HG03175 (cell line): ENCODE results near the gene PSMA8.
"Not testable (repeated sequence)": the region's sequence is repeated elsewhere in the genome, so short reads cannot be mapped to it uniquely, and the experiment has no call there.

Experiments used
- ATAC-seq: cut with Tn5 transposase; IDR thresholded peaks from one replicate; pipeline ENCODE4 v1.9.1; 2021; ENCODE audit warnings: mild to moderate bottlenecking, moderate library complexity; ENCODE audit not compliant: unreplicated experiment

PSMA8 gene

GRCh38 chr18:26228562-26229260 lies 95.0 kb downstream of the PSMA8 start:
- no peak for ATAC-seq

DNA sequence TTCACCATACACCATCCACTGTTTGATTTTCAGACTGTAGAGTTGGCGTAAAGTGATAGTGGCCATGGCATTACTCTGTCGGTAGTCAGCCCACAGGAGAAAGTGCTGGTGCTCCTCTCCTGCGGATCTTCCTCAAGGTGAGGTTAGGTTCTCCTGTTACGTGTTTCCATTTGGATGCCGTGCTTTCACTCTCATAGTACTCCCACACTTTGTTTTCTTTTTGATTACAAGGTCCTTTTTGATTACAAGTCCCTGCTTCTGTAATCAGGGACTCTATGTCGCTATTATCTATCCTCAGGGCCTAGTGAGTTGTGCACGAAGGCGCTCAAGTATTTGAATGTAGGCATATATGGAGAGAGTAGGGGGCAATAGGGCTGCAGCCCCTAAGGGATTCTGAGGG lies 96.8 kb downstream of the PSMA8 start:
- no peak for ATAC-seq

- no peak for ATAC-seq
These were observed 99.5 kb downstream of the PSMA8 start for GRCh38 chr18:26233208-26233607.

- not testable (repeated sequence) for ATAC-seq
These were observed 103.7 kb downstream of the PSMA8 start for GRCh38 chr18:26237363-26237762.

DNA sequence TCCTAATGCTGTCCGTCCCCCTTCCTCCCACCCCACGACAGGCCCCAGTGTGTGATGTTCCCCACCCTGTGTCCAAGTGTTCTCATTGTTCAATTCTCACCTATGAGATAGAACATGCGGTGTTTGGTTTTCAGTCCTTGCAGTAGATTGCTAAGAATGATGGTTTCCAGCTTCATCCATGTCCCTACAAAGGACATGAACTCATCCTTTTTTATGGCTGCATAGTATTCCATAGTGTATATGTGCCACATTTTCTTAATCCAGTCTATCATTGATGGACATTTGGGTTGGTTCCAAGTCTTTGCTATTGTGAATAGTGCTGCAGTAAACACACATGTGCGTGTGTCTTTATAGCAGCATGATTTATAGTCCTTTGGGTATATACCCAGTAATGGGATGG lies 105.0 kb downstream of the PSMA8 start:
- not testable (repeated sequence) for ATAC-seq

- ATAC-seq = not testable (repeated sequence)
These were observed 108.7 kb downstream of the PSMA8 start for GRCh38 chr18:26242392-26242791.
